Common myeloid progenitor, CD34-positive (primary cell): ENCODE measurements around the gene DSG2.
A peak's percentile ranks its signal among the peaks of the same experiment; 100 is the strongest.

Experiments
- CTCF ChIA-PET: fragments of 350-600 bp; sonication (Branson Sonifier 250); formaldehyde crosslinking; loops from one replicate; lab custom pipeline; 2021; ENCODE audit warnings: antibody characterized with exemption; lab: Charles Lee
- POLR2A ChIA-PET: fragments of 350-600 bp; sonication (Branson Sonifier 250); formaldehyde crosslinking; loops from one replicate; lab custom pipeline; 2021; ENCODE audit warnings: antibody characterized with exemption; lab: Charles Lee
- DNase-seq, 3 donors: peaks; one replicate each; pipeline versions ENCODE4 v3.0.0 to v3.0.0-alpha.2; 2013
- H3K27ac ChIP-seq, 2 experiments: 1 replicate in 1 of 2; 2 replicates in 1 of 2; pipeline ENCODE4 v1.7.0; 2013; ENCODE audit warnings: inconsistent platforms in 2 of 2, low read length in 2 of 2, mild to moderate bottlenecking in 2 of 2, low read depth in 1 of 2, moderate library complexity in 1 of 2; ENCODE audit not compliant: severe bottlenecking in 2 of 2, insufficient read depth in 1 of 2, poor library complexity in 1 of 2
- H3K27me3 ChIP-seq, 5 experiments: replicated peaks in 2 of 5; 1 replicate in 3 of 5; 2 replicates in 2 of 5; pipeline versions ENCODE4 v1.6.1 to v1.7.0; 2013; ENCODE audit warnings: low read length in 4 of 5, mild to moderate bottlenecking in 2 of 5, moderate library complexity in 2 of 5, inconsistent platforms in 1 of 5; ENCODE audit not compliant: insufficient read depth in 5 of 5, control insufficient read depth in 4 of 5
- H3K36me3 ChIP-seq, 4 experiments: 1 replicate in 2 of 4; 2 replicates in 2 of 4; pipeline versions ENCODE4 v1.6.1 to v1.7.0; 2013; ENCODE audit warnings: low read length in 3 of 4, control low read depth in 1 of 4, mild to moderate bottlenecking in 1 of 4; ENCODE audit not compliant: control insufficient read depth in 4 of 4, insufficient read depth in 4 of 4
- H3K4me1 ChIP-seq, 4 experiments: 1 replicate in 3 of 4; 2 replicates in 1 of 4; pipeline versions ENCODE4 v1.6.1 to v1.7.1; 2013; ENCODE audit warnings: low read length in 3 of 4, mild to moderate bottlenecking in 3 of 4, control low read depth in 1 of 4, inconsistent platforms in 1 of 4, moderate library complexity in 1 of 4; ENCODE audit not compliant: control insufficient read depth in 4 of 4, insufficient read depth in 4 of 4; ENCODE audit errors: control extremely low read depth in 1 of 4
- H3K4me3 ChIP-seq, 7 experiments: 1 replicate in 4 of 7; 2 replicates in 3 of 7; pipeline versions ENCODE4 v1.5.1 to v1.7.0; 2013; ENCODE audit warnings: mild to moderate bottlenecking in 7 of 7, low read length in 6 of 7, moderate library complexity in 6 of 7, inconsistent platforms in 2 of 7, low read depth in 2 of 7, control low read depth in 1 of 7; ENCODE audit not compliant: insufficient read depth in 4 of 7, control insufficient read depth in 1 of 7; ENCODE audit errors: extremely low read depth in 1 of 7
- H3K9me3 ChIP-seq, 5 experiments: 1 replicate in 4 of 5; 2 replicates in 1 of 5; pipeline versions ENCODE4 v1.6.1 to v1.7.1; 2013; ENCODE audit warnings: low read length in 4 of 5, mild to moderate bottlenecking in 2 of 5, inconsistent platforms in 1 of 5, low read depth in 1 of 5, moderate library complexity in 1 of 5; ENCODE audit not compliant: control insufficient read depth in 4 of 5, insufficient read depth in 2 of 5; ENCODE audit errors: control extremely low read depth in 1 of 5
- WGBS: methylation state at CpG from one replicate; pipeline ENCODE4 v1.1.5; 2013; ENCODE audit not compliant: insufficient coverage; 5-methylcytosine and 5-hydroxymethylcytosine counted together

DSG2 gene

GRCh38 chr18:31581498-31582197 lies 83.7 kb downstream of the DSG2 start:
- POLR2A ChIA-PET = no interaction called here
- no peak overlapping the region for H3K27ac ChIP-seq

GRCh38 chr18:31583185-31583854 lies 85.3 kb downstream of the DSG2 start:
- DNase-seq = no peak
- Histone ChIP-seq H3K4me3 (no peak overlapping the region), H3K27me3 (no peaks in the 10 kb centered on the region), H3K4me1 (peaks cover 14 to 60% (median 32%) of the 10 kb centered on the region in 4 experiments), H3K9me3 (no peaks in the 10 kb centered on the region), H3K27ac (no peak overlapping the region), H3K36me3 (no peaks in the 10 kb centered on the region)
- ChIA-PET CTCF (no interaction called here), POLR2A (no interaction called here)
- 100% methylated on average over 3 of the region's 5 CpGs for WGBS

More at GRCh38 chr18:31581498-31582197, 83.7 kb downstream of the DSG2 start:
- 14% methylated on average over 1 of the region's 4 CpGs for WGBS
- Histone ChIP-seq H3K4me3 (peak overlapping the region in 2 of 7 experiments; percentile 4 to 12), H3K4me1 (peaks cover 14 to 63% (median 34%) of the 10 kb centered on the region in 4 experiments), H3K9me3 (no peaks in the 10 kb centered on the region), H3K36me3 (no peaks in the 10 kb centered on the region), H3K27me3 (no peaks in the 10 kb centered on the region)
- DNase-seq = peak; percentile 74 to 95 (median 92)
- CTCF ChIA-PET = interaction anchor here (0.7 kb wide), 1 partner anchor 29 kb away, joined by 3 read pairs; no protein-coding TSS in a partner anchor

GRCh38 chr18:31585991-31586390 lies 88.0 kb downstream of the DSG2 start:
- H3K27me3 ChIP-seq = no peaks in the 10 kb centered on the region
- WGBS = no CpG with 5 or more reads among the region's 5 CpGs
- H3K9me3 ChIP-seq = no peaks in the 10 kb centered on the region
- CTCF ChIA-PET = interaction anchor here (0.6 to 1.4 kb wide), 8 partner anchors 10 to 92 kb away, joined by 3 to 5 read pairs (median 3); no protein-coding TSS in a partner anchor
- POLR2A ChIA-PET = no interaction called here
- no peak overlapping the region for H3K4me3 ChIP-seq
- H3K36me3 ChIP-seq = no peaks in the 10 kb centered on the region
- H3K27ac ChIP-seq = no peak overlapping the region
- H3K4me1 ChIP-seq = peaks cover 7 to 45% (median 25%) of the 10 kb centered on the region in 4 experiments
- peak in 2 of 3 donors; percentile 56 to 58 for DNase-seq

- no peaks in the 10 kb centered on the region for H3K9me3 ChIP-seq
- WGBS = 95% methylated on average over 2 of the region's 5 CpGs
- no peaks in the 10 kb centered on the region for H3K27me3 ChIP-seq
- peaks cover 7 to 42% (median 20%) of the 10 kb centered on the region in 4 experiments for H3K4me1 ChIP-seq
- no peak for DNase-seq
- POLR2A ChIA-PET = no interaction called here
- CTCF ChIA-PET = interaction anchor here (0.9 to 1.4 kb wide), 8 partner anchors 10 to 91 kb away, joined by 3 to 6 read pairs (median 4); no protein-coding TSS in a partner anchor
- no peaks in the 10 kb centered on the region for H3K36me3 ChIP-seq
- no peak overlapping the region for H3K4me3 ChIP-seq
- H3K27ac ChIP-seq = no peak overlapping the region
Measured at GRCh38 chr18:31586616-31587015, 88.6 kb downstream of the DSG2 start.

GRCh38 chr18:31587529-31587928 lies 89.6 kb downstream of the DSG2 start:
- no peaks in the 10 kb centered on the region for H3K27me3 ChIP-seq
- peaks cover 4 to 34% (median 14%) of the 10 kb centered on the region in 4 experiments for H3K4me1 ChIP-seq
- ChIA-PET CTCF (interaction anchor here (1.0 to 1.1 kb wide), 3 partner anchors 21 to 34 kb away, joined by 3 to 6 read pairs (median 3); no protein-coding TSS in a partner anchor), POLR2A (no interaction called here)
- 100% methylated on average over 3 of the region's 4 CpGs for WGBS
- no peaks in the 10 kb centered on the region for H3K36me3 ChIP-seq
- no peak overlapping the region for H3K4me3 ChIP-seq
- no peak overlapping the region for H3K27ac ChIP-seq
- no peak for DNase-seq
- H3K9me3 ChIP-seq = no peaks in the 10 kb centered on the region

- ChIA-PET CTCF (interaction anchor here (0.8 kb wide), 1 partner anchor 115 kb away, joined by 3 read pairs; no protein-coding TSS in a partner anchor), POLR2A (interaction anchor here (0.7 kb wide), 1 partner anchor 91 kb away, joined by 5 read pairs; no protein-coding TSS in a partner anchor)
- Histone ChIP-seq H3K9me3 (no peaks in the 10 kb centered on the region), H3K4me1 (peaks cover 0 to 10% (median 6%) of the 10 kb centered on the region in 4 experiments), H3K36me3 (no peaks in the 10 kb centered on the region), H3K27ac (no peak overlapping the region), H3K27me3 (no peaks in the 10 kb centered on the region), H3K4me3 (no peak overlapping the region)
- DNase-seq = peak in 1 of 3 donors; percentile 34
- 63% methylated on average over 1 of the region's 8 CpGs for WGBS
Measured at GRCh38 chr18:31590570-31590969, 92.6 kb downstream of the DSG2 start.
